ENCODE measurements around the gene METTL16. TPM values are rescaled to one million over a fixed set of nuclear protein-coding genes. Genes with fewer than 3 reads are reported as not detected.

Gene METTL16
- total RNA-seq, 1 donor from 2014 or later: 25.8 TPM

DNA sequence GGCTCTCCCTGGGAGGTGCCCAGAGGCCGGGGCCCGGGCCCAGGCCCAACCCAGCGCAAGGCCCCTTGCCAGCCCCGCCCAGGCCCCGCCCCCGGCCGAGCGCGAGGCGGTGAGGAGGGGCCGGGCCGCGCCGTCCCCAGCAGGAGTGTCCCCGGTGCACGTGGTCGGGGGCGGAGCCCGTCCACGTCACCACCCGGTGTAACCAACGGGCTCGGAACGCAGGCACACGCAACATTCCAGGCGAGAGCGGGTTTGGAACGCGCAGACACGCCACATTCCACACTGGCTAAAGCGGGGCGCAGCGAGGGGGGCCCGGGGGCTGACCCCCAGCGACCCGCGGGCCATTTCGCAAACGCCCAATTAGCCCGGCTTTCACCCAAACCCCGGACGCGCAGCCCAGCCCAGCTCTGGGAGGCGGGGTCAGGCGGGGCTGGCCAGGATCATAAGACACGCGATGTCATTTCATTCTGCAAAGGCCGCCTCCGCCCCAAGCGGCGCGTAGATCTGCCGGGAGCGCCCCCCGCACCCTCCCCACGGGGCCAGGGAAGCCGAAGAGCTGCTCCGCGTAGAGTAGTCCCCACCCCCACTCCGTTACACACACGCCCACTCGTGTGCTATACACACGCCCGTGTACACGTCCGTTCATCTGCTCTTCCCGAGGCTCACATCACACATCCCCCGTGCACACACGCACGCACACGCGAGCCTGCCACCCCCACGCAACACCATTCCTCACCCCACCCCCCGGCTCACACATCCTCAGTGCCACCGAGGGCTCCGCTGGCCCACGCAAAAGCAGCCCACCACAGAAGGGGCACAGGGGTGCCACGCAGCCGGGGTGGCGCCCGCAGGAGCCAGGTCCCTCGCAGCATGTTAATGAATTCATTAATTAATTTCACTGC is 111.9 kb downstream of the METTL16 start:
- intact Hi-C loops (cut with DNase I): loop anchor here (2.0 kb wide), 1 partner anchor 311 kb away; the partner anchor contains the start of gene CLUH
- DNase-seq (ENCODE audit: low spot score): peak; percentile 98

DNA sequence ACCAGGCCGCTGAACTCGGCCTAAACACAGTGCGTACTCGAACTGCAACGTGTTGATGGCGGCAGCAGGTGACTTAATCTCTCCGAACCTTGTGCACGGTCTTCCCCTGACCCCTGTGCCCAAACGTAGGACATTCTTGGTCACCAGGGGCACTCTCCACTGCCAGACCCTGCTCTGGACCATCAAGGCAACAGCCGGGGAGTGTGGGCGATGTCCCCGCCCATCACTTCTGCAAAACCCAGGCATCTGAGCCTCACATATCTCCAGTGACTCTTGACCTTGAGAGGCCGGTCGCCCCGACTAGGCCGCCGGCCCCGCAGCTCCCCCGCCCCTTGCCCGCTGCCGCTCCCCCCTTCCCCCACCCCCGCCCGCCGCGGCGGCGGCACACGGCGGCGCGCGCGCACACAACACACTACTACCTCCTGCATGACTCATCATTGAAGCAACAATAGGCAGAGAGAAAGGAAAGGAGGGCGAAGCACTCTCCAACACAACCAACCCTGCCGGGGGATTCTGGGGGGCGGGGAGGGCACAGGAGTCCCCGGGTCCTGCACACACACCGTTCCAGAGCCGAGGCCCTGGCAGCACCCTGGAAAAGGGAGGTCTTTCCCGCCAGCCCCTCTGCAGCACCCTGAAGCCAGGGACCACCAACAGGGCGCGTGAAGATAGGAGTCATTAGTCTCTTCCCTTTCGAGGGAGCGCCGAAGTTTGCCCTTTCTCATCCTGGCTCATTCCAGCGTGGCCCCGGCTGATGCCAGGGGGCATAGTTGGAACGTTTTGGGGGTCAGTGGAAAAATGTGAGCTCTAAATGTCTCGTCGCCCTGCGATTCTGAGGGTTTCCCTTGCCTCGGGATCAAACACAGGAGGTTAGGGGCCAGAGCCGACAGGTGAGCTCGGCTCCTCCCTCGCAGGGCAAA is 112.8 kb downstream of the METTL16 start:
- DNase-seq (ENCODE audit: low spot score): peak; percentile 87
- intact Hi-C loops (cut with DNase I): no loop called here

- intact Hi-C loops (cut with DNase I): no loop called here
- no peak for DNase-seq (ENCODE audit: low spot score)
Observed at GRCh38 chr17:2398182-2398581, 113.5 kb downstream of the METTL16 start.

GRCh38 chr17:2397247-2398171 is 114.2 kb downstream of the METTL16 start:
- no peak for DNase-seq (ENCODE audit: low spot score)
- intact Hi-C loops (cut with DNase I): no loop called here

- intact Hi-C loops (cut with DNase I): no loop called here
Observed at GRCh38 chr17:2396568-2397246, 115.0 kb downstream of the METTL16 start.

DNA sequence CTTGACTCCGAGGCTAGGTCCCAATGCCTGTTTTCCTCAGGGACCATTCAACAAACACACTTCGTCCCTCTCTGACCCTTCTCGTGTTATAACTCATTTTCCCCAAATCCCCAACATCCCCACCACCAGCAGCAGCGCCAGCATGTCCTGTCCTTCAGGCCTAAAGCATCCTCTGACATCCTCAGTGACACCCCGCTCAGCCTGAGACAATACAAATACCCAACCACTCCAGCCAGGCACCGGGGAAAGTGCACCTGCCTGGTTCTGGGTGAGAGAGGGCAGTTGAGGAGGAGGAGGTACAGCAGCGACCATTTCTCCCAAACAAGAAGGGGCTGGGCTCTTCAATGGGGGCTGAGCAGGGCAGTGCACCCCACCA is 115.5 kb downstream of the METTL16 start:
- no peak for DNase-seq (ENCODE audit: low spot score)
- intact Hi-C loops (cut with DNase I): no loop called here

More at GRCh38 chr17:2396568-2397246, 115.0 kb downstream of the METTL16 start:
- peak; percentile 98 for DNase-seq (ENCODE audit: low spot score)

GRCh38 chr17:2395258-2396181 is 116.2 kb downstream of the METTL16 start:
- intact Hi-C loops (cut with DNase I): no loop called here
- DNase-seq (ENCODE audit: low spot score): no peak

GRCh38 chr17:2394775-2395201 is 116.9 kb downstream of the METTL16 start:
- DNase-seq (ENCODE audit: low spot score): no peak
- intact Hi-C loops (cut with DNase I): loop anchor here (5.0 kb wide), 1 partner anchor 198 kb away; the partner anchor contains the start of gene PAFAH1B1

DNA sequence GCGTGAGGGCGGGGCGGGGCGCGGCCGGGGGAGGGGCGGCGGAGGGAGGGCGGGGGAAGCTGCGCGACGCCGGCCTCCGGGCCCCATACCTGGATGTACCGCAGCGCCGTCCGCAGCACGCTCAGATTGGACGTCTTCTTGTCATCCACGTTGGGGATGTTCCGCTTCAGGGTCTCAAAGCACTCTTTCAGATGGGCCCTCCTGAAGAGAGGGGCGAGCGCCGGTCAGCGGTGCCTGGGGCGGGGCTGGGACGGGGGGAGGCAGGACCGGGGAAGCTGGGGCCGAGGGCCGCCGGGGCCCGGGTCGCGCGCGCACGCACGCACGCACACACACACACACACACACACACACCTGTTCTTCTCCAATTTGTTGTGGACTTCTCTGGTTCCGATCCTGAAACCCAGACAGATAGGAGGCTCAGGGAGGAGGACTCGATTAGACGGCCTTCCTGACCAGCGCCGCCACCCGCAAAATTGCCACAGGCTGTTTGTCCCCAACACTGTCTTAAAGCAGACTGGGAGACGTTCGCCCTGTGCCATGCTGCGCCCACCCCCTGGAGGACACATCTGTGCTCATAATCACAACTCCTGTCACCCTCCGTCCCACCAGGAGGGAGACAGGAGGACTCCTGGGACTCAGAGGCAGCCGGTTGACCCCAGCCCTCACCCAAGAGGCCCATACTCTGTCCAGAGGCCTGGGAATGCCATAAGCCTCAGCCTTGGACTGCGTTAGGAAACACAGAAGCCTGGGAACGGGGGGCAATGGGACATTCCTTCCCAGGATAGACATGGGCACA is 117.5 kb downstream of the METTL16 start:
- intact Hi-C loops (cut with DNase I): loop anchor here (1.0 to 5.0 kb wide), 2 partner anchors 7 to 198 kb away; partner anchors contain the start of genes MNT and PAFAH1B1
- DNase-seq (ENCODE audit: low spot score): no peak

DNA sequence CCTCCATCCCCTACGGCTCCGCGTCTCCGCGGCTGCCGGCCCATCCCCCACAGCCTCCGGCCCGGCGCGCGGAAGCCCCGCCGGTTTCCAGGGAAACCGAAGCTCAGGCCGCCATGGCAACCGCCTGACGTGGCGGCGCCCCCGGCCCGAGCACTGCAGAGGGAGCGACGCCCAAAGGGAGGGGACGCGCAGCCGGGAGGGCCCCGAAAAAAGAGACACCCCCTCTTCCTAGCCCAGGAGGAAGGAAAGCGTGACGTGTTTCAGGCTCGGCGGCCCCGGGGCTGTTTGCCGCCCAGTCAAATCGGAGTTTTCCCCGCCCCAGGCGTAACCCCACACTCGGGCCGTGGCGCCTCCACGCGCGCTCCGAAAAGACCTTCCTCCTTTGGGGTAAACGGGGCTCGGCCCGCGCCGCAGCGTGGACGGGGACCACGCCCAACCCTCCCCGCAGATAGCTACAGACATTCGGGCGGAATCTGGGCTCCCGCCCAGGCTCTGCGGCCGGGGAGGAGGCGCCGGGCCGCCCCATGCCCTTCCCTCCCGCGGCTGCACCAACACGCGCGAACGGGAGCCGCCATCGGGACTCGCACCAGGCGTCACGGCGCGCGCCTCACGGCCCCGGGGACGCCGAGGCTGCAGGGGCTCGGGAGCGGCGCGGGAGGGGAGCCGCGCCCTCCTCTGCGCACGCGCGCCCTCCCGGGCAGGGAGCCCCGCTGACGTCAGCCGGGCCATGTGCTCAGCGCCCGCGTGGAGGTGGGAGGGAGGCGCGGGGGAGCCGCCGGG is 118.3 kb downstream of the METTL16 start:
- DNase-seq (ENCODE audit: low spot score): peak; percentile 96
- intact Hi-C loops (cut with DNase I): loop anchor here (1.0 to 5.0 kb wide), 2 partner anchors 8 to 199 kb away; partner anchors contain the start of genes MNT and PAFAH1B1

DNA sequence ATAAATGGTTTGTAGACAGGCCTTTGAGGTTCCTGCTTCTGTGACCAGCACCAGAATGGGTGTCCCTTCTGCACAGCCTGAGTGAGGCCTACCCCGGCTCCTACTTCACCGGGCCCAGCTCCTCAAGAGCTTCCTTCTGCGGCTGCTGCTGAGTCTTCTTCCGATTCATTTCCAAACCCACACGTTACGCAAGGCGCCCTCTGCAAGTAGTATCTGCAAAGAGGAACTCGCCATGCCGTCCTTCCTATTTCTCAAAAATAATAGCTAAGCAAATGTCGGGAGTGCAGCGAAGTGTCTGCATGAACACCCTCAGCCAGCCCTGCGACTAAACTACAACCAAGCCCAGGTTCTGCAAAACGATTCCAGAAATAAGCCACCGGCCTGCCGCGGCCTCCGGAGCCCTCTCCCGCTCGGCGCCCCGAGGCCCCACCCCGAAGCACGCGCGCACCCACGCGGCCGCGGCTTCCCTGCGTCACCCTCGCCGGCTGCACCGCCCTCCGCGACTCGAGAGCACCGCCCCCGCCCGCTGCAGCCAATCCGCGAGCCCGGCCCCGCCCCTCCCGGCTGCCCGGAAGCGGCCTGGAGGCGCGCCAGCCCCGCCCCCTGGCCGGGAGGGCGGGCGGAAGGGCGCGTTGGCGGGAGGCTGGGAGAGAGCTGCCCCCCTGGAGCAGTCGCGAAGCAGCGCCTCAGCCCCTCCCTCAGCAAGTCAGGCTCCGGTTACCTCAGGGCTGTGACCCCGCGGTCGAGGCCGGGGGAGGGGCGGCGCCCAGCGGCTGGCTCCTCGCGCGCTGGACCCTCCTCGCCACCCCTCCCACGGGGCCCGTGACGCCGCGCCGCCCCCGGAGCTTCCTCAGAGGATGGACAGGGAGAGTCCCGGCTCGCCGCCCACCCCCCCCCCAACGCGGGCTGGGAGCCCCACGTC is 119.2 kb downstream of the METTL16 start:
- intact Hi-C loops (cut with DNase I): loop anchor here (1.0 to 5.0 kb wide), 2 partner anchors 9 to 200 kb away; partner anchors contain the start of genes MNT and PAFAH1B1
- peak; percentile 98 for DNase-seq (ENCODE audit: low spot score)

- no peak for DNase-seq (ENCODE audit: low spot score)
- intact Hi-C loops (cut with DNase I): loop anchor here (5.0 kb wide), 1 partner anchor 201 kb away; the partner anchor contains the start of gene PAFAH1B1
Observed at GRCh38 chr17:2391597-2392251, 120.0 kb downstream of the METTL16 start.

DNA sequence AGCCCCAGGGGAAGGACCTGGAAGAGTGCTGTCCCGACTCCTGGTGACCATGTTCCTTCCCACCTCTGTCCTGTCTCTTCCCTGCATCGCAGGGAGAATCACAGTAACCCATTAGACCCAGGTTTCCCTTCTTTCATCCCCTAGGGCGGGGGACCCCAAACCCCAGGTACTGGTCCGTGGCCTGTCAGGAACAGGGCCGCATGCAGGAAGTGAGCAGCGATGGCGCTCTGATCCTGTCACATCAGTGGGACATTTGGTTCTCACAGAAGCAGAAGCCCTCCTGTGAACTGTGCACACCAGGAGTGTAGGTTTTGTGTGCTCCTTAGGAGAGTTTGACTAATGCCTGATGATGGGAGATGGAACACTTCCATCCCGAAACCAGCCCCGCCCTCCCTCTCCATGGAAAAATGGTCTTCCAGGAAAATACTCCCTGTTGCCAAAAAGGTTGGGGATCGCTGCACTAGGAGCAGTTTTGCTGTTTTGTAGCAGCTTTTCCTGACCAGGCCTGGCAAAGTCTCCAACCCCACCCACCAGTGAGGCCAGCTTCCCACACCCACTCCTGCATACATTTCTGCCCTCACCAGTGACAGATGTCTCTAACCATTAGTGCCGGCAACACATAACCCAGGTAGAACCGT is 121.4 kb downstream of the METTL16 start:
- intact Hi-C loops (cut with DNase I): loop anchor here (5.0 kb wide), 1 partner anchor 202 kb away; the partner anchor contains the start of gene PAFAH1B1
- no peak for DNase-seq (ENCODE audit: low spot score)

- intact Hi-C loops (cut with DNase I): no loop called here
- DNase-seq (ENCODE audit: low spot score): no peak
Observed at GRCh38 chr17:2388683-2389055, 123.0 kb downstream of the METTL16 start.

All from cardiac septum (tissue), 1 donor.